ENCODE results near the gene DCAF7.

The DCAF7 gene

GRCh38 chr17:63525190-63525946 is 24.9 kb upstream of the DCAF7 start:
- DNase-seq (ENCODE audit: low read depth): no peak

- DNase-seq (ENCODE audit: low read depth): no peak
Measured at GRCh38 chr17:63526861-63527260, 23.4 kb upstream of the DCAF7 start.

DNA sequence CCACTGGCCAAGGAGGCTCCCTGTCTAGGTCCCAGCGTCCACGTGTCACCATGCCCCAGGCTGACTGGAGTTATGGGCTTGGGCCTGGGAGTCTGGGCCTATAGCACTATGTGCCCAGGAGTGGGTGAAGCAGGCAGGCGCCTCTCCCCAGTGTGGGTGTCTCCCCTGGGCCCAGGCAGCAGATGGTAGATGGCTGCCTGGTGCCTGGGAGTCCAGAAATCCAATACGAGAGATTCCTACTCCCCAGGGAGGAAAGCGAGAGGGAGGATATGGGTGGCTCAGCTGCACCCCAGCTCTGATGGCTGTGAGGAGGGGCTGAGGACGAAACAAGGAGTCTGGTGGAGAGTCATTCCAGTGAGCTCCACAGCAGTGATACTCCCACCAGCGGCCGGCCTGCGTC is 22.1 kb upstream of the DCAF7 start:
- no peak for DNase-seq (ENCODE audit: low read depth)

DNA sequence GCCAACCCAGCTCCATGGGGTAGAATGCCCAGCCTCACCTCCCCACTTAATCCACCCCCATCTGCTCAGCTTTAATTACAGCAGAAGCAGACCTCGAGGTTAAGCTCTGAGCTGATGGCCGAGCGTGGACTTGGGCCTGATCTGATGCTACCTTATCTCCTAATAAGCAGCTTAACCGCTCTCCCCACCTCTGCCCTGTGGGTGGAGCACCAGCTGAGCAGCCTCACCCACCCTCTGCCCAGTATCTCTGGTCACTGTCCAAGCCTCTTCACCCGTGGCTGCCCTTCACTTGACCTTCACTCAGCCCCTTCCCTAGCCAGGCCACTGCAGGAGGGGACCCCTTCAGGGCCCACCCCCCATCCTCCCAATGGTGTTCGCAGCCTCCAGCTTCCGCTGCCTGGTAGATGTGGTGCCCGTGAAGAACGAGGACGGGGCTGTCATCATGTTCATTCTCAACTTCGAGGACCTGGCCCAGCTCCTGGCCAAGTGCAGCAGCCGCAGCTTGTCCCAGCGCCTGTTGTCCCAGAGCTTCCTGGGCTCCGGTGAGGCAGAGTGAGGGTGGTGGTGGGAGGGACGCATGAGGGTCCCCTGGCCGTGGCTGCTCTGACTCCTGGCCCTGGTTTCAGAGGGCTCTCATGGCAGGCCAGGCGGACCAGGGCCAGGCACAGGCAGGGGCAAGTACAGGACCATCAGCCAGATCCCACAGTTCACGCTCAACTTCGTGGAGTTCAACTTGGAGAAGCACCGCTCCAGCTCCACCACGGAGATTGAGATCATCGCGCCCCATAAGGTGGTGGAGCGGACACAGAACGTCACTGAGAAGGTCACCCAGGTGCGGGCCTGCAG is 20.3 kb upstream of the DCAF7 start:
- DNase-seq (ENCODE audit: low read depth): no peak

DNA sequence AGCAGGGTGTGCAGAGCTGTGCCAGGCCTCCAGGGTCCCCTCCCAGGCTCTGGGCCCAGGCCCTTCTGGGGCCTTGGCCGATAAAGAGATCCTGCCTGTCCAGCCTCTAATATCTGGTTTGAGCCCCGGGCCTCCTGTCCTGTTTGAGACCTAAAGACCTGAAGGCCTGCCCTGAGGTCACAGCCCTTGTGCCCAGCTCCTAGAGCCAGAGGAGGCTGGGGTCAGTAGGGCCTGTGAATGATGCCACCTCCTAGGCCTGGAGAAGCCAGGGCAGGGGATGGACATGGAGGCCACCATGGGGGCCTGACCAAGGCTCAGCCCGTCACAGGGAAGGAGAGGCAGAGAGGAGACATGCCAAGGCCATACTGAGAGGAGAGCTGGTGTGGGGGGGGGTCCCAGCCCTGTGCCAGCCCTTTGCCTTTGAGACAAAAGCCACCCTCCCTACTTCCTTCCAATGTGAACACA is 19.7 kb upstream of the DCAF7 start:
- no peak for DNase-seq (ENCODE audit: low read depth)

- DNase-seq (ENCODE audit: low read depth): no peak
Measured at GRCh38 chr17:63531022-63531965, 19.0 kb upstream of the DCAF7 start.

- DNase-seq (ENCODE audit: low read depth): no peak
Measured at GRCh38 chr17:63533433-63534077, 16.7 kb upstream of the DCAF7 start.

- no peak for DNase-seq (ENCODE audit: low read depth)
Measured at GRCh38 chr17:63534078-63534570, 16.2 kb upstream of the DCAF7 start.

- DNase-seq (ENCODE audit: low read depth): no peak
Measured at GRCh38 chr17:63534816-63535455, 15.3 kb upstream of the DCAF7 start.

DNA sequence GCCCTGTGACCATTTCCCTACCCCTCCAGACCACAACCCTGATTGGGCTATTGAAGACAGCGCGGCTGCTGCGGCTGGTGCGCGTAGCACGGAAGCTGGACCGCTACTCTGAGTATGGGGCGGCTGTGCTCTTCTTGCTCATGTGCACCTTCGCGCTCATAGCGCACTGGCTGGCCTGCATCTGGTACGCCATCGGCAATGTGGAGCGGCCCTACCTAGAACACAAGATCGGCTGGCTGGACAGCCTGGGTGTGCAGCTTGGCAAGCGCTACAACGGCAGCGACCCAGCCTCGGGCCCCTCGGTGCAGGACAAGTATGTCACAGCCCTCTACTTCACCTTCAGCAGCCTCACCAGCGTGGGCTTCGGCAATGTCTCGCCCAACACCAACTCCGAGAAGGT is 14.6 kb upstream of the DCAF7 start:
- no peak for DNase-seq (ENCODE audit: low read depth)

DNA sequence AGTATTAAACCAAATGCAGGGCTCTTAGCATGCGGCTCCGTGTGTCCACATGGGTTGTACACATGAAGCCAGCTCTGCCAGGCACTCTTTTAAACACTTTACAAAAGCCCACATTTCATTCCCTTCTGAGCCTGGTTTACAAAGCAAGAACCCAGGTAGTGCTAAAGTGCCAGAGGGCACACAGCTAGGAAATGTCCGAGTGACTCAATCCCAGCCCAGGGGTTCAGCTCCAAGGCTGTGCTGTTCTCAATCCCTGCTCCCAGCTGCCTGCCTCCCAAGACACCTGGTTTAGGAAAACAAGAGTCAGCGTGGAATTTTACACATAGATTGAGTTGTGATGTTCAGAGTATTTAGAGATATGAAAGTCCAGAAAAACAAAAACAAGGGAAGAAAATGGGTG is 13.3 kb upstream of the DCAF7 start:
- no peak for DNase-seq (ENCODE audit: low read depth)

- DNase-seq (ENCODE audit: low read depth): no peak
Measured at GRCh38 chr17:63537991-63538692, 12.1 kb upstream of the DCAF7 start.

- DNase-seq (ENCODE audit: low read depth): no peak
Measured at GRCh38 chr17:63538693-63539595, 11.3 kb upstream of the DCAF7 start.

DNA sequence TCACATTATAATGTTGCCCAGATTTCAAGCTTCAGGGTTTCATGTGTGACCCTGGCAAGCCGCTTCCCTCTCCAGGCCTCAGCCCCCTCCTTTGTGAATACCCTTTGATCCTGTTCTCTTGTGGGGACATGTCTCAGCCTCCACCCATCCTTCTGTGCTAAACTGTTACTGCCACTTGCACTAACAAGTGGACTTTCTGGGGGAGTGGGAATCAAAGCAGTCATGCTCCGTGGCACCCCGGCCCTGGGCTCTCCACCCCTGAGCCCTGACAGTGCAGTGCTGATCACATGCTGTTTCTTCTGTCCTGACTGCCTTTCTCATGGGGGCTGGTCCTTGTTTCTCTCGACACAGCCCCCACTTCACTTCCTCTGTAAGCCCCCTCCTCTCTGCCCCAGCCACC is 9.7 kb upstream of the DCAF7 start:
- DNase-seq (ENCODE audit: low read depth): no peak

- no peak for DNase-seq (ENCODE audit: low read depth)
Measured at GRCh38 chr17:63542218-63542545, 8.1 kb upstream of the DCAF7 start.

DNA sequence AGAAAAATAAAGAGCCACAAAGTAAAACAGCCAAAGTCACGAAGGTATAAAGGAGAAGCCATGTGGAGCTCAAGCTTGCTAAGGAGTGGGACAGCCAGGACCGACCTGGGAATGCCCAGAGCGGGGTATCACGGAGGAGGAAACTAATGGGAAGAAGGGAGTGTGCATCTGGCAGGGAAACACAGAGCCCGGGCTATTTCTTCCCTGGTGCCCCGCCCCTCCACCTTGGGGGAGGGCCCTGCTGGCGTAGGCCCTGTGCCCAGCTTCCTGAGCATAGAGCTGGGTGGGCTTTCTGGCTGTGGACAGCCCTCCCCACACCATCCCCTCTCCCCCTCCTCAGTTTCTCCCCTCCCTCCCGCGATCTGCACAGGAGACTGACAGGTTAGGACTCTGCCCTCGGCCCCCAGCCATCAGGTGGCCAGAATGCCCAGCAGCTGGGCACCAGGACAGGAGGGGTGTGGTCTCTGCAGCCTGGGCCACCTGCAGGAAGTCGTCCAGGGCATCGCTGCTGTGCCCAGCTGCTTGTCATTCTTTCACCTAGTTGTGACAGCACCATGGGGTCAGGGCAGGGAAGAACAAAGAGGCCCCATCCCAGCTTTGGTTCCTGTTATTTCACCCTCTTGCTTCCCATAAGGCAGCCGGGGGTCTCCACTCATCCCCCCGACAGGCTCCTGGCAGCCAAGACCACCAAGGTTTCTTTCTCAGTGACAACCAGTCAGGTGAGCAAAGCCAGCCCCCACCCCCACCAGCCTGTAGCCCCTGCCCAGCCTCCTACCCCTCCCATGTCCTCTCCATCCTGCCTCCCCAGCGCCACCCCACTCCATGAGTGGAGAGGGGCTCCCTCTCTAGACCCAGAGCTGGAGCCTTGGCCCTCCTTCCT is 7.1 kb upstream of the DCAF7 start:
- DNase-seq (ENCODE audit: low read depth): no peak

DNA sequence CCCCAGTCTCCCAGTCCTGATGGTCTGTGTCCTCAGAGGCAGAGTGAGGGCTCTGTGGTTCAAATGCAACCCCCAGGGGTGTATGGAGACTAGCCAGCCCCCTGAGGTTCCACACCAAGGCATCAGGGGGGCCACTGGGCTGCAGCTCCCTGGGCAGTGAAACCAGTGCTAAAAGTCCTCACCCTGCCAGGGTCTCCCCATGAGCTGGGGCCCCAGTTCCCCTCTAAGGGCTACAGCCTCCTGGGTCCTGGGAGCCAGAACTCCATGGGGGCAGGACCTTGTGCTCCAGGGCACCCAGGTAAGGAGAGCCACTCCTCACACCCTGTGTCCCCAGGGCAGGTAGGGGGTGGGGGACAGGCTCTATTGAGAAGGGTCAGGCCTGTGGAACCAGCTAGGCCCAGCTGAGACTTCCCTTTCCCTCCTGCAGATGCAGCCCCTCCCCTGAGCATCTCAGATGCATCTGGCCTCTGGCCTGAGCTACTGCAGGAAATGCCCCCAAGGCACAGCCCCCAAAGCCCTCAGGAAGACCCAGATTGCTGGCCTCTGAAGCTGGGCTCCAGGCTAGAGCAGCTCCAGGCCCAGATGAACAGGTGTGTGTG is 6.4 kb upstream of the DCAF7 start:
- no peak for DNase-seq (ENCODE audit: low read depth)

Data from HS-5 (cell line).